ENCODE measurements around the gene BCR. TPM values are rescaled to one million over a fixed set of nuclear protein-coding genes. Genes with fewer than 3 reads are reported as not detected.

BCR gene
- total and polyA plus RNA-seq, 2 of the 4 experiments (the other 2 are of a cell fraction): 28.9 to 44.6 TPM

- in situ Hi-C loops (cut with MboI; ENCODE audit: low sequenced_read_pairs): loop anchor here (25.0 kb wide), 1 partner anchor 330 kb away; no protein-coding TSS in a partner anchor
Measured at GRCh38 chr22:23291806-23292452, 111.6 kb downstream of the BCR start.

More at GRCh38 chr22:23291806-23292452, 111.6 kb downstream of the BCR start:
- Histone ChIP-seq H3K4me3 (ENCODE audit: insufficient read depth, low read depth, low read length) (no peak overlapping the region), H3K9me1 (ENCODE audit: insufficient read depth, low read length) (peaks cover 5% of the 10 kb centered on the region; the same call in 1 of the 2 replicates), H2BK15ac (ENCODE audit: low read depth, low read length) (no peak overlapping the region), H3K18ac (ENCODE audit: low read depth, low read length) (no peak overlapping the region), H4K20me1 (ENCODE audit: insufficient read depth, low read length) (peaks cover 6% of the 10 kb centered on the region; the same call in 1 of the 2 replicates), H2AK5ac (ENCODE audit: low read depth, low read length) (no peak overlapping the region), H4K91ac (ENCODE audit: insufficient read depth, low read depth, low read length) (no peak overlapping the region), H2AFZ (replicated peaks; ENCODE audit: low read length, poor library complexity) (no peak overlapping the region), H3K9me3 (ENCODE audit: control insufficient read depth, insufficient read depth, low read length) (no peaks in the 10 kb centered on the region), H2BK120ac (ENCODE audit: low read depth, low read length) (no peak overlapping the region), H3K9ac (ENCODE audit: low read depth, low read length) (no peak overlapping the region), H3K27me3 (ENCODE audit: control insufficient read depth, insufficient read depth, low read length) (no peaks in the 10 kb centered on the region), H3K14ac (replicated peaks; ENCODE audit: low read depth, low read length) (no peak overlapping the region), H2AK9ac (replicated peaks; ENCODE audit: low read depth, low read length, poor library complexity) (no peak overlapping the region), H3K56ac (ENCODE audit: extremely low read depth, insufficient read depth, low read length) (no peak overlapping the region), H3K79me1 (ENCODE audit: low read depth in 1 of 2, low read length in 2 of 2) (no peaks in the 10 kb centered on the region; a peak in 1 of 4 replicates), H3K4me2 (ENCODE audit: low read depth, low read length) (no peak overlapping the region), H2BK20ac (ENCODE audit: low read depth, low read length) (no peak overlapping the region), H3K23ac (ENCODE audit: low read depth, low read length) (no peak overlapping the region), H3K4me1 (ENCODE audit: control insufficient read depth, insufficient read depth, low read length) (no peaks in the 10 kb centered on the region), H3K4ac (ENCODE audit: low read depth, low read length) (no peak overlapping the region), H2BK5ac (ENCODE audit: low read depth, low read length, poor library complexity, severe bottlenecking) (no peak overlapping the region), H4K8ac (ENCODE audit: low read depth in 2 of 2, low read length in 2 of 2) (no peak overlapping the region), H3K27ac (ENCODE audit: insufficient read depth, low read length) (no peak overlapping the region), H3K36me3 (ENCODE audit: control insufficient read depth, insufficient read depth, low read length) (peaks cover 55% of the 10 kb centered on the region), H4K5ac (ENCODE audit: low read depth, low read length) (no peak overlapping the region)
- no TSS peak for BruUV-seq (replicated peaks)
- WGBS, 2 experiments (ENCODE audit: extremely low coverage in 2 of 2, insufficient read length in 1 of 2): 79% methylated on average over 3 of the region's 13 CpGs; no CpG with 5 or more reads in 1 of the 2 experiments
- CTCF ChIA-PET: interaction anchor here (2.0 kb wide), 1 partner anchor 10 kb away, joined by 9 read pairs; no protein-coding TSS in a partner anchor
- TF ChIP-seq ELK1 (IDR thresholded peaks at IDR 0.05; ENCODE audit: borderline replicate concordance, low read depth, low read length) (no peak), USF2 (IDR thresholded peaks at IDR 0.05; ENCODE audit: low read depth, low read length) (no peak), CEBPB (IDR thresholded peaks at IDR 0.05; ENCODE audit: low read depth, low read length) (no peak), BHLHE40 (IDR thresholded peaks at IDR 0.05; ENCODE audit: low read depth, low read length) (no peak), CHD1 (IDR thresholded peaks at IDR 0.05; ENCODE audit: low read depth, low read length) (no peak), POLR2A (IDR thresholded peaks at IDR 0.05; ENCODE audit: low read depth, low read length) (no peak), SMC3 (IDR thresholded peaks at IDR 0.05; ENCODE audit: low read depth, low read length) (no peak), NFE2L2 (IDR thresholded peaks at IDR 0.05; ENCODE audit: low read depth, low read length) (no peak), RCOR1 (IDR thresholded peaks at IDR 0.05; ENCODE audit: insufficient replicate concordance, low read length) (no peak), RAD21 (IDR thresholded peaks at IDR 0.05; ENCODE audit: low read length) (no peak)
- ATAC-seq (ENCODE audit: low read depth) (no peak), DNase-seq (no peak)
- dilution Hi-C loops (cut with HindIII; ENCODE audit: low sequenced_read_pairs, unreplicated experiment) (no loop called here), intact Hi-C loops (cut with micrococcal nuclease) (no loop called here)
- POLR2A ChIA-PET (ENCODE audit: unreplicated experiment): no interaction called here

Measured in IMR-90 (cell line).